ENCODE results near the gene DNAJB5.
"Not testable (repeated sequence)": the region's sequence is repeated elsewhere in the genome, so short reads cannot be mapped to it uniquely, and the experiment has no call there.

The DNAJB5 gene

GRCh38 chr9:35001285-35001677 is 11.7 kb downstream of the DNAJB5 start:
- no peak for DNase-seq

DNA sequence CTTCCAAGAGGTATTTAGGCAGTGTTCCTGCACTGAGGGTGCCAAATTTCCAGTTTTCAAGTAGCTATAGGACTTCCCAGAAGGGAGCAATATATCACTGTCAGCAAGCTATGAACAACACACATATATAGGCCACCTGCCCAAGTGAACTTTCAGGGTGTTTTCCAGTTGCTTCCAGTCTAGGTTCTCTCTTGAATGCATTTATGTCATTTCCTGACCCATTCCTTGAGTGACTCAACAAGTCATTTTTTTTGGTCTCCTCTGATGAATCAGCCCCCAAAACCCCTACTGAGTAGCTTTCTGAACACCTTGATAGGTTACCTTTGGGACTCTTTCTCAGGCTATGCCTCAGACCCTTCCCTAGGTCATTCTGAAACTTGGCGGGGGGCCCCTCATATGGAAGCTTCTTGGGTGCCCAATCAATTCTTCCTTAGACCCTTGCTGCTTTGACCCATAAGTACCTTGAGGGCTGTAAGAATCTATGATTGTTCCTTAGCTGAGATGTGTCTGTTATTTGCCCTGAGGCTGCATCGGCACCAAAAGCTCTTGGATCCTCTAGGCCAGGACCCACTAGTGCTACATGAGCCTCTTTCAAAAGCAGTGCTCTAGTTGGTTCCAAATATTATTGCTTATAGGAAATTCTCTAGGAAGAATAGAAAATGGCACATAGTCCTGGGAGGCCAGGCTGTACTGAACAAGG is 12.4 kb downstream of the DNAJB5 start:
- DNase-seq = peak; percentile 17 to 21

DNA sequence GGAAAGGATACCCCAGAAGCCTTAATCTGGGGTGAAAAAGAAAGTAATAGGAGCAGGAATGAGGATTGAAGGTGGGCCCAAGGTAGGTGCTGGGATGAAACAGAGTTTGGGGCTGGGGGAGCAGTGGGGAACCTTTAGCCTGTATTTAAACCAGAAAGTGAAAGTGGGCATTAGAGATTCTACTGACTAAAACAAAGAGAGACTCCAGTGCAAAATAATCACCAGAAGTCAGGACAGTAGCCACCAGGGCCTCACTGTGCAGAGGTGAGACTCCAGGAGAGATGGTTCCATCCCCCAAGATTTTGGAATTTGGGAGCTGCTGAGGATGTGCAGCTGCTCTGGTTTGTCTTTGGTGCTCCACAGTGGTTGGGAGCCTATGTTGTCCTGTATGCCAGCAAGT is 13.1 kb downstream of the DNAJB5 start:
- no peak for DNase-seq

- DNase-seq = not testable (repeated sequence)
Measured at GRCh38 chr9:35004299-35004698, 14.8 kb downstream of the DNAJB5 start.

DNA sequence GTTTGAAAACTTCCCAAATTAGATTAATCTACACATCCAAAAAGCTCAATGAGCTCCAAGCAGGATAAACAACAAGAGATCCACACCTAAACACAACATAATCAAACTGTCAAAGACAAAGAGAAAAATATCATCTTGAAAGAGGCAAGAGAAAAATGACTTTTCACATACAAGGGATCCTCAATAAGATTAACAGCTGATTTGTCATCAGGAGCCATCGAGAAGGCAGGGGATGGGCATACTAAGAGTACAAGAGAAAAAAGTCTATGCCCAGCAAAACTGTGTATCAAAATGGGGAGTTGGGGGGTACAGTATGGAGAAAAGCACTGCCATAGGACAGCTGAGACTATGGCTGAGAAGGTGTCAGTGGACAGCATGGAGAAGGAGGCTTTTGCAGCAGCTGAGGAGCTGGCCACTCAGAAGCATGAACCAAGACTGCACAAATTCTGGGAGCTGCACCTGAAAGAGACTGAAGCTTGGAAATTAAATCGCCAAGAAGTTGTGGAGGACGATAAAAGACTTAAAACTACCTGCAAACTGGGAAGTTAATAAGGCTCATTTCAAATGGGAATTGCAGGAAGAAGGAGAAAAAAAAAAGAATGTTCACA is 20.9 kb downstream of the DNAJB5 start:
- DNase-seq = no peak

DNA sequence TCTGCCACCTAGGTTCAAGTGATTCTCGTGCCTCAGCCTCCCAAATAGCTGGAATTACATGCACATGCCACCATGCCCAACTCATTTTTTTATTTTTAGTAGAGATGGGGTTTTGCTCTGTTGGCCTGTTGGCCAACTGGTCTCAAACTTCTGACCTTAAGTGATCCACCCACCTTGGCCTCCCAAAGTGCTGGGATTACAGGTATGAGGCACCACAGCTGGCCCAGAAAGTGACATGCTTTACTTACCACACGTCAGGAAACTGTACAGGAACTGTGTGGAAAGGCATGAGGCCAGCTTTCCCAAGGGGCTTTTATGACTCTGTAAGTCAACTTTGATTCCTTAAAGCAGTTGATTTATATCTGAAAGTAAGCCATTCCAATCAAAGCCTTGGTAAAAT is 25.0 kb downstream of the DNAJB5 start:
- DNase-seq = no peak

DNA sequence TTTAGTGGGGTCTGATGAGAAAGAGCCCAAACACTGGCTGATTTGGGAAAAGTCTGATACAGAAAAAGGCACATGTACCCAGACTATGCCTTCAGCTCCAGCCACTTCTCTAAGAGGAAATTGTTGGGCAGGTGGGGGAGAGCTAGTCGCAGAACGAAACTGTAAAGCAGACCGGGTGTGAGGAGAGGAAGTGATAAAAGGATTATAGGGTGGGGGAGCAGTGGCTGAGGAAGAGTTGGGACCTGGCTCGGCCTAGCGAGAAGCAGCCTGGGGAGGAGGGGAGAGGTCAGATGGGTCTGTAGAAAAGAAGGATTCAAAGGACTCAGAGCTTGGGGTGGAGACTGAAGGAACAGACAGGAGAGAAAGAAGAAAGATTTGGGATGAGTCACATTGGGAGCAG is 33.9 kb downstream of the DNAJB5 start:
- not testable (repeated sequence) for DNase-seq

- DNase-seq = no peak
Measured at GRCh38 chr9:35026671-35027070, 37.1 kb downstream of the DNAJB5 start.

- no peak for DNase-seq
Measured at GRCh38 chr9:35027374-35027773, 37.8 kb downstream of the DNAJB5 start.

DNA sequence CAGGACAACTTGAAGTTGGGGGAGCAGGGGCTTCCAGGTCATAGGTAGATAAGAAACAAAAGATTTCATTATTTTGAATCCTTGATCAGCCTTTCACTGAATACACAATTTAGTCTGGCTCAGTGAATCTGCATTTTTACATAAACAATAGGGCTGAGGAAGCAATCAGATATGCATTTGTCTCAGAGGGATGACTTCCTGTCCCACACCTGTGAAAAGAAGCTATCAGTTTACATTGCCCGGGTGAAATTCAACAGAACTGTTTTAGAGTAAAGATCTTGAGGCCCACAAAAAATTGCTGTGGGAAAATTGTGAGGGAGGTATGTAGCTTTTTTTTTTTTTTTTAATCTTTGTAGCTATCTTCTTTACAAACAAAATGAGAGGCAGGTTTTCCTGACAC is 38.3 kb downstream of the DNAJB5 start:
- no peak for DNase-seq

- no peak for DNase-seq
Measured at GRCh38 chr9:35028341-35028740, 38.8 kb downstream of the DNAJB5 start.

- DNase-seq = no peak
Measured at GRCh38 chr9:35029241-35029640, 39.7 kb downstream of the DNAJB5 start.

GRCh38 chr9:35029852-35030251 is 40.3 kb downstream of the DNAJB5 start:
- DNase-seq = no peak

DNA sequence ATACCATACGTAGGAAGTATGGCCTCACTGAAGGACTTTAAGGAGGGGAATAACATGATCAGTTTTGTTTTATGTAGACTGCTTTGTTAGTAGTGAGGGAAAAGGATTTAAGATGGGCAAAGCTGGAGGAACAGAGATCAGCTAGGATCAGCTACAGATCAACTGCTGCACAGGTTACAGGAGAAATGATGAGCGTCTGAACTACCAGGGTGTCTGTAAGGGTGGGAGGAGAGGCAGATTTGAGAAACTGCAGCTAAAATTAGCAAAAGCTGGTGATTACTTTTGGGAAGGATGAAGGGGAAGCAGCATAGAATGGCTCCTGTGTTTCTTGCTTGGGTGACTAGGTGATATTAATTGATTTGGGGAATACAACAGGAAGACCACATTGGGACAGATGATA is 43.6 kb downstream of the DNAJB5 start:
- DNase-seq = no peak

DNA sequence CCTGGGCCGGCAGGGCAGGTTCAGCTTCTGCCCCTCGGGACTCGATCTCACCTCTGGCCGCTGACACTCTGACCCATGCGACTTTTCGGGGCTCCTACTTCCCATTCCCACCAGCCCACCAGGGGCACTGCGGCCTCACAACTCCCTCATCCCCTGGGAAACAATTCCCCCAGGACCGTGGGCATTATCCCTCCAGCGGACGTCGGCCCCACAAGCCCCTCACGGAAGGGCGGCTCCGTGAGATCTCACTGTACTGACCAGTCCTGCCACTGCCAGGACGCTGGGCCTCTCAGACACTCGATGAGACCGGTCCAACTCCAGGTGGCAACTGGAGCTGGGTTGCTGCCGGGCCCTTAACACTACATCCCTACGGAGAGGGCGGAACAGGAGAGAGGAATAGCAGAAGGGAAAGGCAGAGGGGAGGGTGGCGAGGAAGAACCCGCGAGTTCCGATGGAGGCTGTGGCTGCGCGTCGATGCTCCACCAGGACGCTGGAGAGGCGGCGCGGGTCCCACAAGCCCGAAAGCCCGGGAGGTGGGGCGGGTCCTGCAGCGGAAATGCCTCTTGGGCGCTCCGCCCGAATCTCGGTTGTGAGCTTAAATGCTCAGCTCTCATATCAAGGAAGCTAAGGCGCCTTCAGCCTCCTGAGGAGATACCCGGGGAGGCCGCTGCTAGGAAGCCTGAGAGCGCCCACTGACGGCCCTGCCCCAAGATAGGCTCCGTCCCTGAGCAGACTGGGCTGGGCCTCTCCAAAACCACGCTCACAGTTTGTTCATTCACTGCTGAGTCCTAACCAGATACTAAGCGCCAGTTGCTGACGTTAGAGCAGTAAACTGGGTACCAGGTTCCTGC is 46.5 kb downstream of the DNAJB5 start:
- peak; percentile 63 to 73 for DNase-seq

GRCh38 chr9:35042081-35042604 is 52.6 kb downstream of the DNAJB5 start:
- DNase-seq = no peak

DNA sequence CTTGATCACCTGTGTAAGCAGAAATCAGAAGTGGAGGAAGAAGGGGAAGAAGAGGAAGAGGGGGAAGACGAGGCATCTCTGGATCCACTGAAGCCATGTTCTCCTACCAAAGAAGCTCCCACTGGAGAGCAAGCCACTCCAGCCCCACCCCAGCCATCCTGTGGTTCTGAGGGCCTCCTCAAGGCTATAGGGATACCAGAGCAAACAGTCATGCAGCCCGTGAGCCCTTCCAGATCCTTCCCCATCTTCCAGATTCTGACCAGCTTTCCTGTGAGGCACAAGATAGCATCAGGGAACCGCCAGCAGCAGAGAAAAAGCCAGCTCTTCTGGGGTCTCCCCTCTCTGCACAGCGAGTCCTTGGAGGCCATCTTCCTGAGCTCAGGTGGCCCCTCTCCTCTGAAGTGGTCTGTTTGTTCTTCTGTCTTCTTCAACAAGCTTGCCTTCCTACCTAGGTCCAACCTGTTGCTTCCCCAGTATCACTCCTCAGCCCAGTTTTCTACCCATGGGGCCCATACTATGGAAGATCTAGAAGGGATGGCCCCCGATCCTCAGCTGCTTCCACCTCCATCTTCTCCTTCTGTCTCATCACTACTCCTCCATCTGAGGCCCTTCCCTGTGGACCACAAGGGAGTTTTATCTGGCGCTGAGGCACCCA is 53.5 kb downstream of the DNAJB5 start:
- DNase-seq = no peak

- DNase-seq = no peak
Measured at GRCh38 chr9:35044071-35044470, 54.5 kb downstream of the DNAJB5 start.
